ENCODE results near the gene HDX.

- TF ChIP-seq REST (IDR thresholded peaks at IDR 0.05; ENCODE audit: unreplicated experiment) (no peak), CTCF (conservative IDR thresholded peaks at IDR 0.05; ENCODE audit: low read depth in 2 of 2) (no peak), POLR2AphosphoS5 (IDR thresholded peaks at IDR 0.05; ENCODE audit: low read depth) (no peak), EZH2phosphoT487 (IDR thresholded peaks at IDR 0.05; ENCODE audit: unreplicated experiment) (no peak), ETS1 (IDR thresholded peaks at IDR 0.05) (no peak), ZNF462 (CRISPR knock-in tag; IDR thresholded peaks at IDR 0.05) (no peak)
Observed at GRCh38 chrX:84479086-84479485, 23.2 kb downstream of the HDX start.
